Activated CD8-positive, alpha-beta T cell treated with anti-CD3 and anti-CD28 coated beads for 36 hours (primary cell): ENCODE results near the gene NLRC3. TPM values are rescaled to one million over a fixed set of nuclear protein-coding genes. Genes with fewer than 3 reads are reported as not detected.

Source experiments
- ATAC-seq: fragments of 200-7000 bp; cut with Tn5 transposase; one replicate; pipeline ENCODE4 v1.10.0; 2021; ENCODE audit warnings: mild to moderate bottlenecking, moderate library complexity
- CTCF ChIA-PET: fragments of 350-600 bp; sonication (Branson Sonifier 250); formaldehyde crosslinking; loops from one replicate; lab custom pipeline; 2021; ENCODE audit warnings: antibody characterized with exemption; lab: Charles Lee
- POLR2A ChIA-PET: fragments of 350-600 bp; sonication (Branson Sonifier 250); formaldehyde crosslinking; loops from one replicate; lab custom pipeline; 2021; ENCODE audit warnings: antibody characterized with exemption; lab: Charles Lee
- DNase-seq: peaks from one replicate; pipeline ENCODE4 v3.0.0-alpha.2; 2020
- H3K27ac Mint-ChIP-seq: one replicate; pipeline ENCODE4 v1.8.0; 2021; ENCODE audit warnings: mild to moderate bottlenecking, mixed read lengths
- H3K27me3 Mint-ChIP-seq: one replicate; pipeline ENCODE4 v1.8.0; 2021; ENCODE audit warnings: mixed read lengths
- H3K36me3 Mint-ChIP-seq: one replicate; pipeline ENCODE4 v1.8.0; 2021; ENCODE audit warnings: low read depth, mixed read lengths
- H3K4me1 Mint-ChIP-seq: one replicate; pipeline ENCODE4 v1.8.0; 2021; ENCODE audit warnings: low read depth, mixed read lengths
- H3K4me3 Mint-ChIP-seq: one replicate; pipeline ENCODE4 v1.8.0; 2021; ENCODE audit warnings: mild to moderate bottlenecking, moderate library complexity, mixed read lengths
- H3K9me3 Mint-ChIP-seq: one replicate; pipeline ENCODE4 v1.8.0; 2021; ENCODE audit warnings: mixed read lengths
- CTCF ChIP-seq: fragments of 200-600 bp; IDR thresholded peaks from one replicate; pipeline ENCODE4 v1.8.0; 2022; ENCODE audit warnings: antibody characterized with exemption, mild to moderate bottlenecking
- intact Hi-C: fragments of 100-400 bp; cut with micrococcal nuclease; formaldehyde crosslinking; loops from one replicate; pipeline ENCODE4 v1.10.0; 2022
- total RNA-seq, 2 experiments: library from RNA; stranded (reverse); gene quantifications; one replicate each; pipeline ENCODE4 v1.2.3, GENCODE V29; 2021

The NLRC3 gene
- total RNA-seq, 2 experiments from 2014 or later = 17.9 to 19.8 TPM

- TF ChIP-seq CTCF = no peak
- DNase-seq (no peak), ATAC-seq (no peak)
- H3K4me3 Mint-ChIP-seq = no peak overlapping the region
- CTCF ChIA-PET = no interaction called here
- no peaks in the 10 kb centered on the region for H3K27me3 Mint-ChIP-seq
- POLR2A ChIA-PET = no interaction called here
- no peak overlapping the region for H3K27ac Mint-ChIP-seq
- intact Hi-C loops = no loop called here
- peaks cover 10% of the 10 kb centered on the region for H3K36me3 Mint-ChIP-seq
- peaks cover 4% of the 10 kb centered on the region for H3K9me3 Mint-ChIP-seq
- H3K4me1 Mint-ChIP-seq = no peaks in the 10 kb centered on the region
These were observed 12.4 kb downstream of the NLRC3 start for GRCh38 chr16:3564889-3565141.

GRCh38 chr16:3564130-3564888, 12.9 kb downstream of the NLRC3 start:
- H3K9me3 Mint-ChIP-seq = no peaks in the 10 kb centered on the region
- H3K27ac Mint-ChIP-seq = no peak overlapping the region
- intact Hi-C loops = no loop called here
- DNase-seq (no peak), ATAC-seq (no peak)
- H3K4me3 Mint-ChIP-seq = no peak overlapping the region
- no peaks in the 10 kb centered on the region for H3K27me3 Mint-ChIP-seq
- POLR2A ChIA-PET = interaction anchor here (1.0 kb wide), 1 partner anchor 59 kb away, joined by 3 read pairs; no protein-coding TSS in a partner anchor
- no peaks in the 10 kb centered on the region for H3K4me1 Mint-ChIP-seq
- CTCF ChIA-PET = no interaction called here
- TF ChIP-seq CTCF = no peak
- H3K36me3 Mint-ChIP-seq = peaks cover 7% of the 10 kb centered on the region

- ATAC-seq = no peak
- CTCF ChIA-PET = no interaction called here
- H3K36me3 Mint-ChIP-seq = peaks cover 9% of the 10 kb centered on the region
These were observed 14.2 kb downstream of the NLRC3 start for GRCh38 chr16:3562914-3563480.

GRCh38 chr16:3561626-3562025, 15.6 kb downstream of the NLRC3 start:
- Mint-ChIP-seq H3K9me3 (no peaks in the 10 kb centered on the region), H3K27ac (no peak overlapping the region), H3K36me3 (peaks cover 18% of the 10 kb centered on the region), H3K27me3 (no peaks in the 10 kb centered on the region), H3K4me1 (no peaks in the 10 kb centered on the region), H3K4me3 (no peak overlapping the region)
- CTCF ChIA-PET = no interaction called here
- no peak for DNase-seq
- no peak for ATAC-seq
- intact Hi-C loops = no loop called here
- POLR2A ChIA-PET = interaction anchor here (1.4 kb wide), 1 partner anchor 10 kb away, joined by 4 read pairs; no protein-coding TSS in a partner anchor
- TF ChIP-seq CTCF = no peak

More at GRCh38 chr16:3562914-3563480, 14.2 kb downstream of the NLRC3 start:
- no peak for DNase-seq
- no peak overlapping the region for H3K4me3 Mint-ChIP-seq
- POLR2A ChIA-PET = interaction anchor here (1.0 kb wide), 1 partner anchor 57 kb away, joined by 3 read pairs; no protein-coding TSS in a partner anchor
- H3K9me3 Mint-ChIP-seq = no peaks in the 10 kb centered on the region
- TF ChIP-seq CTCF = no peak
- H3K27ac Mint-ChIP-seq = no peak overlapping the region
- H3K4me1 Mint-ChIP-seq = no peaks in the 10 kb centered on the region
- intact Hi-C loops = no loop called here
- no peaks in the 10 kb centered on the region for H3K27me3 Mint-ChIP-seq

GRCh38 chr16:3554351-3554928, 22.8 kb downstream of the NLRC3 start:
- no peak for TF ChIP-seq CTCF
- ChIA-PET POLR2A (interaction anchor here (0.9 to 1.3 kb wide), 2 partner anchors 13 to 93 kb away, joined by 3 to 6 read pairs; no protein-coding TSS in a partner anchor), CTCF (no interaction called here)
- peaks cover 2% of the 10 kb centered on the region for H3K4me1 Mint-ChIP-seq
- DNase-seq = no peak
- no peak overlapping the region for H3K27ac Mint-ChIP-seq
- H3K27me3 Mint-ChIP-seq = no peaks in the 10 kb centered on the region
- no peak overlapping the region for H3K4me3 Mint-ChIP-seq
- intact Hi-C loops = no loop called here
- no peaks in the 10 kb centered on the region for H3K9me3 Mint-ChIP-seq
- H3K36me3 Mint-ChIP-seq = peaks cover 39% of the 10 kb centered on the region
- ATAC-seq = no peak
